ENCODE measurements around the gene NUP58.

NUP58 gene

GRCh38 chr13:25378528-25378927, 77.1 kb downstream of the NUP58 start:
- DNase-seq, result no peak

- no peak for DNase-seq
Observed at GRCh38 chr13:25379011-25379410, 77.6 kb downstream of the NUP58 start.

GRCh38 chr13:25380082-25380481, 78.7 kb downstream of the NUP58 start:
- no peak for DNase-seq

- no peak for DNase-seq
Observed at GRCh38 chr13:25380741-25381324, 79.4 kb downstream of the NUP58 start.

GRCh38 chr13:25384758-25385410, 83.5 kb downstream of the NUP58 start:
- DNase-seq, result no peak

GRCh38 chr13:25391932-25392331, 90.5 kb downstream of the NUP58 start:
- no peak for DNase-seq

Data from suppressor macrophage treated with lipopolysaccharide for 1 hour (primary cell).